GM12875 (cell line): ENCODE measurements around the gene SPINK5.

ENCODE experiments used
- H3K4me3 ChIP-seq: one replicate; pipeline ENCODE4 v1.5.1; 2011; ENCODE audit warnings: low read depth, low read length, control low read depth
- TF ChIP-seq, protein P1 (sequence below): IDR thresholded peaks from 2 replicates; pipeline ENCODE4 v1.5.1; 2011; ENCODE audit warnings: low read depth, mild to moderate bottlenecking, control low read depth, inconsistent platforms, low read length, moderate library complexity, borderline replicate concordance; ENCODE audit not compliant: insufficient read depth

Gene SPINK5

GRCh38 chr5:148135091-148136048, 71.6 kb downstream of the SPINK5 start:
- H3K4me3 ChIP-seq = no peak overlapping the region
- TF ChIP-seq, protein P1, sequence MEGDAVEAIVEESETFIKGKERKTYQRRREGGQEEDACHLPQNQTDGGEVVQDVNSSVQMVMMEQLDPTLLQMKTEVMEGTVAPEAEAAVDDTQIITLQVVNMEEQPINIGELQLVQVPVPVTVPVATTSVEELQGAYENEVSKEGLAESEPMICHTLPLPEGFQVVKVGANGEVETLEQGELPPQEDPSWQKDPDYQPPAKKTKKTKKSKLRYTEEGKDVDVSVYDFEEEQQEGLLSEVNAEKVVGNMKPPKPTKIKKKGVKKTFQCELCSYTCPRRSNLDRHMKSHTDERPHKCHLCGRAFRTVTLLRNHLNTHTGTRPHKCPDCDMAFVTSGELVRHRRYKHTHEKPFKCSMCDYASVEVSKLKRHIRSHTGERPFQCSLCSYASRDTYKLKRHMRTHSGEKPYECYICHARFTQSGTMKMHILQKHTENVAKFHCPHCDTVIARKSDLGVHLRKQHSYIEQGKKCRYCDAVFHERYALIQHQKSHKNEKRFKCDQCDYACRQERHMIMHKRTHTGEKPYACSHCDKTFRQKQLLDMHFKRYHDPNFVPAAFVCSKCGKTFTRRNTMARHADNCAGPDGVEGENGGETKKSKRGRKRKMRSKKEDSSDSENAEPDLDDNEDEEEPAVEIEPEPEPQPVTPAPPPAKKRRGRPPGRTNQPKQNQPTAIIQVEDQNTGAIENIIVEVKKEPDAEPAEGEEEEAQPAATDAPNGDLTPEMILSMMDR = no peak

- TF ChIP-seq, protein P1 = no peak
- no peak overlapping the region for H3K4me3 ChIP-seq
Measured at GRCh38 chr5:148140846-148141245, 77.1 kb downstream of the SPINK5 start.

DNA sequence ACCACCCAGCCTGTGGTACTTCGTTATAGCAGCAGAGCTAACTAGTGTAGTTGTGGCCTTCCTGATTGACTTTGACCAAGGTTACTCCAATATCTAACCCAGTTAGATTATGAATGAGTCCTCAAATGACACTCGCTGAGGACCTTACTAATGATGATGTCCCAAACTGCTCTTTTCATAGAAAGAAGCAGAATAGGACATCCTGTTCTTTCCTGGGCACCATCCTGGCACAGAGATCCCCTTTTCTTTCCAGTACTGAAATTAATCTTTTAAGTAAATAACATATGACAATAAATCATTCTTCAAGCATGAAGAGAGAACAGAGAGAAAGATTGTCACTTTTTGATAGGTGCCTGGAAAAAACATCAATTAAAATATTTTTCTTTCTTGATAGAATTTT, 77.9 kb downstream of the SPINK5 start:
- TF ChIP-seq, protein P1 = no peak
- no peak overlapping the region for H3K4me3 ChIP-seq

GRCh38 chr5:148145916-148146315, 82.1 kb downstream of the SPINK5 start:
- H3K4me3 ChIP-seq = no peak overlapping the region
- TF ChIP-seq, protein P1 = no peak

GRCh38 chr5:148146487-148146886, 82.7 kb downstream of the SPINK5 start:
- TF ChIP-seq, protein P1 = no peak

GRCh38 chr5:148147415-148147814, 83.6 kb downstream of the SPINK5 start:
- H3K4me3 ChIP-seq = no peak overlapping the region
- TF ChIP-seq, protein P1 = no peak

More at GRCh38 chr5:148146487-148146886, 82.7 kb downstream of the SPINK5 start:
- H3K4me3 ChIP-seq = no peak overlapping the region

- no peak overlapping the region for H3K4me3 ChIP-seq
- TF ChIP-seq, protein P1 = no peak
Measured at GRCh38 chr5:148151872-148152271, 88.1 kb downstream of the SPINK5 start.
